Fibroblast of peridontal ligament (primary cell): Measurements from ENCODE around the gene ELOVL5.

Experiments used
- DNase-seq: peaks from one replicate; pipeline ENCODE4 v3.0.0-alpha.2; 2010; ENCODE audit errors: extremely low read depth

Gene ELOVL5

DNA sequence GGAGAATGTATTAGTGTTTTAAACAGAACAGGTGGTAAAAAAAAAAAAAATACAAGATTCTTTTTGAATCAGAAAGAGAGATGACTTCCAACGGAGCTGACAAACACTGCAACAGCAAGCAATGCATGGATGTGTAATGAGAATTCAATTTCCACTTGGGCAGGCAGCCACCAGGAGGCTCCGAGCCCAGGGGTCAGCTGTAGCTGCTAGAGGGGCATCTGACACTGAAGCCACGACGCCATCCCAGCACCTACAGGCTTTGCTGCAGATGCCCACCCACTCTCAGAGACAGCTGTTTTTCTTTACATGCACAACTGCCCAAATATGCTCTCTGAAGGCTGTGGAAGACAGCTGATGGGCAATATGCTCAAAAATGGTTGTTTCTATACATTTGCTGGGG, 75.4 kb downstream of the ELOVL5 start:
- DNase-seq = no peak

DNA sequence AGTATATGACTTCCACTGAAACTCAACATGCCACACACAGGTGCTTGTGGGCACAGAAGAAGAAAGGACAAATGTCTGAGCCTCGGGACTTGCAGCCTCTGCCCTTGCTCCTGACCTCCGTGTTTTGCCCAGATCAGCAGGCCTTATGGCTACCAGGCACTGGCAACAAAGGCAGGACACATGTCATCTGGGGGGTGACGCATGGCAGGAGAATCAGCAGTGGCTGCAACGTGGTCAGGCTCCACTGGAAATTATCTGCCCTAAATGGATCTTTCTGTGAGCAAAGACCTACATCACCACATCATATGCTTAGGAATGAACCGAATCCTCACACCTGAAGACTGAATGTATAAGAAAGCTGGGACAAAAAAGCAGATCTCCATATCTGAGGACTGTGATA, 78.9 kb downstream of the ELOVL5 start:
- DNase-seq = no peak

DNA sequence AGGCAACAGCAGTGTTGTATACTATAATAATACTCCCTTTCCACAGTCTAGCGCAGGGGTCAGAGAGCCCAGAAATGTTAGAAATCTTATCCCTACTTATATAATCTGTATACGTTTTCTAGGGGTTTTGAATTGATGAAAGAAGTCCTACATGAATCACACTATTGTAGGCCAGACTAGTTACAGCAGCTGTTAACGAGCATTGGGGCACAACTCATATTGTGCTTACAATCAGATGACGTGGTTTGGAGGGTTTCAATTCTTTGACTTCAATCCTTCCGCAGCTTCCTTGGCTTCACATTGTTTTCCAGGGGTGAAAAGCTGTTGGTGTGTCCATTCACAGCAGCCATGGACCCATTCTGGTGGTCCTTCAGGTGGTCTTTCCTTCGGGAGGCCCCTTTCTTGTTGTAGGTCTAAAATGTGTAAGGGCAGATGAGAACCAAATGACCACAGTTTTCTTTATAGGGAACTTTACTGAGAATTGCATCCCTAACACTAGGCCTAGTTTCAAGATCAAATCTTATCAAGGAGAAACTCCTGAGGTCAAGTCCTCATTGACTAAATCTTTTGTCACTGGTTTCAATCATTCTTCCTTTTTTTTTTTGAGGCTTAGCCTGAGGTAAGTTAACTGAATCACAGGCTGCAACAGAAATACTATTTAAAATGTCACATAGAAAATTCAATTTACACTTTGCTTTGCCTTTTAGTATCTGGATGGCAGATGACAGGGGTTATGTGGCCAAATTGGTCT, 79.7 kb downstream of the ELOVL5 start:
- DNase-seq = no peak

DNA sequence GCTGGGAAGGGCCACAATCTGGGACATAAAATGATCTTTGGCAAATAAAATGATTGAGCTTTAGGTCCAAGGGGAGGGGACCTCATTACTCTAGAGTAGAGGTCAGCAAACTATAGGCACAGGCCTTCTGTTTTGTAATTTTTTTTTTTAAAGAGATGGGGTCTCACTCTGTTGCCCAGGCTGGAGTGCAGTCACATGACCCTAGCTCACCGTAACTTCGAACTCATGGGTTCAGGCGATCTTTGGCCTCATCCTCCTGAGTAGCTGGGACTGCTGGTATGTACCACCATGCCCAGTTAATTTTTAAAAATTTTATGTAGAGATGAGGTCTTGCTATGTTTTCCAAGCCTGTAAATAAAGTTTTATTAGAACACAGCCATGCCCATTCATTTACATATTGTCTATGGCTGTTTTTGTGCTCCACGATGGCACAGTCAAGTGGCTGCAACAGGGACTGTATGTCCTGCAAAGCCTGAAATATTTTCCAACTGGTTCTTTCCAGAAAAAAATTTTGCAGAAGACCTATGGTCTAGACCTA, 82.1 kb downstream of the ELOVL5 start:
- DNase-seq = no peak

- DNase-seq = no peak
Measured at GRCh38 chr6:53264915-53265607, 83.7 kb downstream of the ELOVL5 start.

DNA sequence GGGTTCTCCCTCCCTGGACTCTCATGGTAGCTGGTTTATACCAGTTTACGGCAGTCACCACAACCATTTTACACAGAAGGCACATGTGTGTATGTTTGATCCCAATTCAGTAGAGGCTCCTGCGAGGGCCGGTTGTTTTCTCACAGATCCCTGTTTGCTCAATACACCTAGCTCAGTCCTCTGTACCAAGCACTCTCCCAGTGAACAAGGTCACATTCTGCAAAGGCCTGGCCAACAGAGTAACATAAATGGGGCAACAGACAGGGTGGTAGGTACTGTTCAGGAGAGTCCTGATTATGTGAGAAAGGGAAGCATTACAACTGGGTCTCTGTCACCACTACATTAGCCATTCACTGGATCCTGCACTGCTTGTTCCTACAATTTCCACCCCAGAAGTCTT, 84.4 kb downstream of the ELOVL5 start:
- DNase-seq = no peak

DNA sequence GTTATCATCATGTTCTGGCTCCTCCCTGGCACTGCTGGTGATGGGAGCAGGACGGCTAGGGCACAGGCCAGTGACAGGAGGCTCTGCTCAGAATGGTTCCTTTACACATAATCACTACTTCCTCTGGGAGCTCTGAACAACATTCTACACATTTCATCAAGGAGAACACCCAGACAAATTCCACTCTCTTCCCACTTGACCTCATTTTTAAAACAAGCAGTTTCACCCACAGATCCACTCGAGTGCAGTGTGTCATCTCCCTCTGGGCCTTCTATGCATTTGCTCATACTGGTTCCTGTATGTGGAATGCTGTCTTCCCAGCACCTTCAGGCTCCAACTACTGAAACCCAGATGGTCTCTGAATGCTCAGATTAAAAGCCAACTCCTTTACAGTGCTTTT, 84.8 kb downstream of the ELOVL5 start:
- peak; percentile 85 for DNase-seq

- no peak for DNase-seq
Measured at GRCh38 chr6:53259860-53260580, 88.7 kb downstream of the ELOVL5 start.

GRCh38 chr6:53258774-53259155, 90.0 kb downstream of the ELOVL5 start:
- no peak for DNase-seq

GRCh38 chr6:53258076-53258773, 90.5 kb downstream of the ELOVL5 start:
- DNase-seq = no peak

DNA sequence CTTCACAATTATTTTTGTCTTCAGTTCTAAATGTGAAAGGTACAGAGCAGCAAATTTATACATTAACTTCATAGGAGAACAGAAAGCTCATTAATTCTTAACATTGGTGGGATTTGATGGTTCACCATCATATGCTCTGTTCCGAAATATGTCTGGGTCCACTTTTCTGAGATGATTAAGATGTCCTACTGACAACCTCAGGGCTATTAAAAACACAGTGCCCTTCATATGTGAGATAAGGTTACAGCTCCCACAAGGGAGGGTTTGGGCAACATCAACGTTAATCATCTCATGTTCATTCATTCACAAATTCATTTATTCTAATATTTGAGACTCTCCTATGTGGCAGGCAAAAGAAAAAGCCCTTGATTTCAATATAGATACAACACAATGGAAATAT, 91.2 kb downstream of the ELOVL5 start:
- no peak for DNase-seq

DNA sequence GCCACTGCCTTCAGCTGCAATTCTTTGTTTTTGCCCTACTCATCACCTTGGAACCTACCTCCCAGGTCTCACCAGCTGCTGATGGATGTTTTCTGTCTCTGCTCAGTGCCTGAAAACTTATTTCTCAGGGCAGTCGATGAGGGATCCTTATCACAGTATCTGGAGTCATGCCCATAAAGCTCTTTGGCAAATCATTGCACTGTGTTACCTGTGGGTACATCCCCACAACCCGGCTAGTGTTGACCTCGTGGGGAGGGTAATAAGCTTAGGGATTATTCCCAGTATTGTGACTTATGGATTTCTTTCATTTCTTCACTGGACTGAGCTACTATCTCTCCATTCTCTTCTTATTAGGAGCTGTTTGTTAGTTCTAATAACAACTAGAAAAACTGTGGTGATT, 91.7 kb downstream of the ELOVL5 start:
- DNase-seq = no peak

GRCh38 chr6:53252177-53252692, 96.5 kb downstream of the ELOVL5 start:
- DNase-seq = no peak

DNA sequence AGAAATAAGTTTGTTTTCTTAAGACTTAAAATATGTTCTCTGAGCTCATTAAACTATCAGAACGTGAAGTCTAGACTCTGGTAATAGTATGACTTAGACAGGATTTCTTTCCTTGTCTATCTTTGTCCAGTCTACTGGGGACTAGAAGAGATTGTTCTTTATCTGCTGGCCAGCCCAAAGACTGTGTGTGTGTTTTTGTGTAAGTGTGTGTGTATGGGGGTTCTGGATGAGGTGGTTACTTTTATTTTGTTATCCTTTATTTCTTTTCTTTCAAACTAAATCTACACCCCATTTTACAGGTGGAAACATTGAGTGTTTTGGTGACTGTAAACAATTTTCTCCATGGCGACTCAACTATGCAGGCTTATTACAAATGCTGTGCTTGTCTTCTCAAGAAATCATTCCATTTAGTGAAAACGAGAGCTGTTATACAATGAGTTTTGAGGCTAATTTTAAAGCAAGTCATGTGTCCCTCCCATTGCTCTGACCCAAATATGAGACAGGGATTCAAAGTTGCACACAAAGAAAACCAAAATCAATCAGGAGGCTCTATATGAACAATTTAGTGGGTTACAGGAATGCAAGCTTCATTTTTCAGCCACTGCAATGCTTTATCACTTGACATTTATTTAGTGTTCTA, 97.6 kb downstream of the ELOVL5 start:
- DNase-seq = peak; percentile 31

DNA sequence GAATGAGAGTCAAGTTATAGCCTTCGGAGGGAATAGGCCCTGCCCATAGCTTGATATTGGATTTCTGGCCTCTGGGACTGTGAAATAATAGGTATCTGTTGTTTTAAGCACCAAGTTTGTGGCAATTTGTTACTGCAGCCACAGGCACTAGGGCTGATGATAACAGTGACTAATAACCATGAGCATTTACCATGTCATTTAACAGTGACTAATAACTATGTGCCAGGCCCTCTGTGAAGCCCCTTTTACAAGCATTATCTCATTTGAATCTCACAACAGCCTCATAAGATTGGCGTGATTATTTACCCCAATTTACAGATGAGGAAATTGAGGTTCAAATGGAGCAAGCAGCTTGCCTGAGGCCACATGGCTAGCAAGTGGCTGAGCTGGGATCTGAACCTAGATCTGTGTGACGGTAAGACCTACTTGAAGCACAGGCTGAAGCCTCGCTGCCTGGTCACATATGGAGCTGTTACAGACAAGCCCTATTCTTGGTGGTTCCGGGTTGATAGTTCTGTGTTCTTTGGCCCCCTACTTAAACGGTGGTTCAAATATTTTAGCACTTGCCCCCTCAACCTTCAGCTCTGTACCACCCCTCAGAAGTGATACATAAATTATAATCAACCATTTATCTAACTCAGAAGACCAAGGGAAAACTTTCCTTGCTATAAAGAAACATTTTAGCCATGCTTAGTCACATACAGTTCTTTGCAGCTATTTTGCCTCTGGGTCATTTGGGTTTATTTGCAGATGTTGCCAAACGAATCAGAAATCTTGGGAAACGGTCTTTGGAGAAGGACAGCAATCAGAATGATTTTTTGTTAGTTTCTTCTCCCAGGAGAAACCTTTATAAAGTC, 98.3 kb downstream of the ELOVL5 start:
- peak; percentile 72 for DNase-seq

- DNase-seq = no peak
Measured at GRCh38 chr6:53246924-53247323, 101.8 kb downstream of the ELOVL5 start.

GRCh38 chr6:53244958-53245357, 103.8 kb downstream of the ELOVL5 start:
- DNase-seq = no peak

DNA sequence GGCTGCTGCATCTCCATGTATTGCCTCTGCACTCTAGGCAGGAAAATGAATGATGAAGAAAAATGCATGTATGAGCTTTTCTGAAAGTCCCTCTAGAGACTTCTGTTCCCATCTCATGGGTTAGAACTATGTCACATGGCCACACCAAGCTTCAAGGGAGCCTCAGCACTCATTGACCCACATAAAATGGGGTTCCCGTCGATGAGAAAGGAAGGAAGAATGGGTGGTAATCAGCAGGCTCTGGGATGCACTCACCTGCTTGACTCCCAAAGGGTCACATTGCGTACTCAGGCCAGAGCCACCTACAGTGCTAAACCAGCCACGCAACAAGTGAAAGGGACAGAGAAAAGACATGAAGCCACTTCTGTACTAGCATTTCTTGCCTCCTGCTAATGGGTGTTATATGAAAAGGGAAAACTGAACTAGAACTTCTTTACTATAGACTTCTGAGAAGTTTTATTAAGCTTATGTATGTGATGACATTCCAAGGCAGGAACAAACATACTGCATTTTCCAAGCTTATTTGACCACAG, 104.3 kb downstream of the ELOVL5 start:
- DNase-seq = no peak

DNA sequence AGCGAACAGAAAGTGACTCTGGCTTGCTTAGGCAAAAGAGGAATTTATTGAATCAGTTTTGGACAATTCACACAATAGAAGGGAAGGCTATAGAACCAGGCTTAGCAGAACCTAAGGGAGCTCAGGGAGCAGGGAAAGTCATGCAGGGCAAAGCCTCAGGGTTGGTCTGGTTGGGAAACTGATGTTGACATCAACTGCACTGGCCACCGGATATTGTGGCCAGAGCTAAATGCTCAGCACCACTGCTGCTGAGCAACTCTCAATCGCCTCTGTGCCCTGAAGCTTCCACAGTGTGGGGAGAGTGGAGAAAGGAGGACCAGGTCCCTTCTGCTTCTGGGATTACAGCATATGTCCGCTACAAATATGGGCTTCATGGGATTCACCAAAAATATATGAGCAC, 106.8 kb downstream of the ELOVL5 start:
- no peak for DNase-seq

GRCh38 chr6:53240761-53241160, 108.0 kb downstream of the ELOVL5 start:
- no peak for DNase-seq
